Mucosa of stomach (tissue), 1 donor: ENCODE results near the gene SOX6.

Experiments
- H3K27me3 ChIP-seq: one replicate; pipeline ENCODE4 v1.7.0; 2013; ENCODE audit warnings: mild to moderate bottlenecking, low read length; ENCODE audit not compliant: control insufficient read depth, insufficient read depth
- H3K36me3 ChIP-seq: one replicate; pipeline ENCODE4 v1.7.0; 2013; ENCODE audit warnings: low read length; ENCODE audit not compliant: control insufficient read depth, insufficient read depth
- H3K4me1 ChIP-seq: one replicate; pipeline ENCODE4 v1.7.0; 2013; ENCODE audit warnings: mild to moderate bottlenecking, low read length; ENCODE audit not compliant: control insufficient read depth, insufficient read depth
- H3K4me3 ChIP-seq: one replicate; pipeline ENCODE4 v1.7.0; 2013; ENCODE audit warnings: low read length
- H3K9ac ChIP-seq: one replicate; pipeline ENCODE4 v1.7.0; 2013; ENCODE audit warnings: mild to moderate bottlenecking, low read length, moderate library complexity
- H3K9me3 ChIP-seq: one replicate; pipeline ENCODE4 v1.7.0; 2013; ENCODE audit warnings: mild to moderate bottlenecking, low read length, moderate library complexity; ENCODE audit not compliant: control insufficient read depth
- donor health status: Pancreatic carcinoma.

The SOX6 gene

DNA sequence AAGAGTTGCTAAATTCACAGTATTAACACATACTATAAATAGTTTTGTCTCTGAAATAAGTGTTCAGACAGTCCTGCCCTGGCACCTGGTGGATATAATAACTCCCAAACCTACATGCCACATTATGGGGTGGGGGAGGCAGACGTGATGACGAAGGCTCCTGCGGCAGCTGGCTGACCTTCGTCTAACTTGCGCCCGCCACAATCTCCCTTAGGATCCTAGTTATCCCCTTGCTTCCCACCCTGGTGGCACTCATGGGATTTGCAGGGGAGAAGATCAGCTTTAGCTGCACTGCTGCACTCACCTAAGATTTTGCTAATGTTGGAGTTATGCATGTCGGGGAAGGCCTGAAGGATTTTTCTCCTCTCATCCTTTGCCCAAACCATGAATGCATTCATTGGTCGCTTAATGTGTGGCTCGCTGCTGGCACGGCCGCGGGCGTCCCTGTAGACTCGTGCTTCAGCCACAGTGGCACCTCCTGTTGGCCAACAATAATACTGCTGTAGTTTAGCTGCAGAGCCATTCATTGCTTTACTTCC lies 367.6 kb downstream of the SOX6 start:
- H3K36me3 ChIP-seq, result no peaks in the 10 kb centered on the region
- H3K4me3 ChIP-seq, result no peak overlapping the region
- H3K9ac ChIP-seq, result no peak overlapping the region
- no peaks in the 10 kb centered on the region for H3K27me3 ChIP-seq
- no peaks in the 10 kb centered on the region for H3K9me3 ChIP-seq
- H3K4me1 ChIP-seq, result peaks cover 16% of the 10 kb centered on the region

DNA sequence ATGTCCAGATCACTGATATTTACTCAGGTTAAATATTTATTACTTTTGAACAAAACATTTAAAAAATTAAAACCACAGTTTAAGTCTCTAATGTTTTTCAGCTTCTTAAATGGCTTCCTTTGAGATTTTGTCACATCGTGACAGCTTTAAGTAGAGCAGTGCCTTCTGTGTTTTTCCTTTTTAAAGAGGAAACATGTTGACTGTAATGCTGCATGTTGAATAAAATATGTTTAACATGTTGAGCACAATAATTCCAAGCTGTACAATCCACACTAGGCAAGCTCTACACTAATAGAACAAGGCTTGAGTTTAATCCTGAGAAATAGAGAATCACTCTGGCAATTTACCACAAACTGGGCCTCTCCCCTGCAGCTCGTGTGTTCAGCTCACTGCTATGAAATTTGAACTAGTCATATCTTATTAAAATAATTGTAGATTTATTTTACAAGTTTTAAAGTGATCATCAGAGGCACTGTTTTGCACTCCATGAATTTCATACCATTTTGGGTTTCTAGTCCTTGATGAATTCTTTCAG lies 368.3 kb downstream of the SOX6 start:
- Histone ChIP-seq H3K36me3 (no peaks in the 10 kb centered on the region), H3K27me3 (no peaks in the 10 kb centered on the region), H3K9ac (no peak overlapping the region), H3K4me3 (no peak overlapping the region), H3K9me3 (no peaks in the 10 kb centered on the region), H3K4me1 (peaks cover 16% of the 10 kb centered on the region)

DNA sequence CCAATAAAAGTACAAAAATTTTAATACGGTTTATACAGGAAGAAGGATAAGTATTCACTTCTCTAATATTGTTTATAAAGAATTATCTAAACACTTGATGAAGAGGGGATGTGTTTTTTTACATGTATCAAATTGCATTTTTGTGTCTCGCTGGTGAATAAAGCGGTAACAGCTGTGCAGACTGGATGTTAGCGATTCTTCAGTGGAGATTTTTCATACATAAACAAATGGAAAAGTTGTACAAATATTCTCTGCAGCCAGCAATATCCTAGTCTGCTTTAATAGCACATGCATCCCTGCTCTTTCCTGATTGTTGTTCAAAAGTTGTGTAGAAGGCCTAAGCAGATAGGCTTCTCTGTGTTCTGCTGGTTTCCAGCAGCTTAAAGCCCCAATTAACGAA lies 369.3 kb downstream of the SOX6 start:
- peaks cover 16% of the 10 kb centered on the region for H3K4me1 ChIP-seq
- H3K36me3 ChIP-seq, result no peaks in the 10 kb centered on the region
- H3K9me3 ChIP-seq, result no peaks in the 10 kb centered on the region
- no peak overlapping the region for H3K9ac ChIP-seq
- H3K27me3 ChIP-seq, result no peaks in the 10 kb centered on the region
- no peak overlapping the region for H3K4me3 ChIP-seq

DNA sequence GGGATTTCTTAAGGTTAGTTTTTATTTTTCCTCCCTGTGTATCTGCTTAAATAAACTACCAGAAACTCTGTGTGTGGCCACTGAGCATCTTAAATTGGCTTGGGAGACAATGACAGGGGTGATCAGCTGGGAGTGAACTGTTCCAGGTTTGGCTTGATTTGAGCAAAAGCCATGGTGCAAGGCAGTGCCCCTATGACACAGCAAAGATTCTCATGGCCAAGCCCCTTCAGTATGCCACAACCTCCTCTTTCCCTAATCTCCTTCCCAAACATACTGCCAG lies 370.5 kb downstream of the SOX6 start:
- Histone ChIP-seq H3K4me3 (no peak overlapping the region), H3K36me3 (no peaks in the 10 kb centered on the region), H3K9ac (no peak overlapping the region), H3K4me1 (peaks cover 10% of the 10 kb centered on the region), H3K27me3 (no peaks in the 10 kb centered on the region), H3K9me3 (no peaks in the 10 kb centered on the region)

DNA sequence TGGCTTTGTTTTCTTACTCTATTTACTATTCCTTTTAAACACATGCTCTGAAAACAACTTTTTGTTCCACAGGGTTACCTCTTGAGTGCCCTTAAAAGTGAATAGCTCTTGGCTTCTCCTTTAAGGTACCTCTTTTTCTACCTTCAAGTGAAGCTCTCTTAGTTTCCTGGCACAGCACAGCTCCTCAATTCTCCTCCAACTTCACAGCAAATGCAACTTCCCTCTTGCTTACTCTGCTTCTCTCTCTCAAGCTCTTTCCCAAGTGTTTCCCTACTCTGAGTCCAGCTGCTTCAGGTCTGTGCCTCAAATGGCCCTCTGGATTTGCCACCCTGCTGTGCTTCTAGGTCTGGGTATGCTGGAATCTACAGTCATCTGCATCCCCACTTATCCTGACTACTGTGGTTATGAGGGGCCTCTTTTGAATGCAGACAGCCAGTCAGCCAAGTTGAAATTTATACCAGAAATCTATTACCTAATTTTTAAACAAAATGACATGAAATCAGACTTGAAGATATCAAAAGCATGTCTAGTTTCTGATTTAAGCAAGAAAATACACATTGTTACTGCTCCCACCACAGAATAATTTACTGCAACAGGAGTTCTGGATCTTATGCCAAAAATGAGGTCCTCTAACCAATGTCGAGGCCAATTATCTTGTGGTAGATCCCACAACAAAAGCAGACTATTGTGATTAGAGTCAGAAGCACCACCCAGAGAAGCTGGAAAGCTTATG lies 371.1 kb downstream of the SOX6 start:
- H3K9ac ChIP-seq, result no peak overlapping the region

DNA sequence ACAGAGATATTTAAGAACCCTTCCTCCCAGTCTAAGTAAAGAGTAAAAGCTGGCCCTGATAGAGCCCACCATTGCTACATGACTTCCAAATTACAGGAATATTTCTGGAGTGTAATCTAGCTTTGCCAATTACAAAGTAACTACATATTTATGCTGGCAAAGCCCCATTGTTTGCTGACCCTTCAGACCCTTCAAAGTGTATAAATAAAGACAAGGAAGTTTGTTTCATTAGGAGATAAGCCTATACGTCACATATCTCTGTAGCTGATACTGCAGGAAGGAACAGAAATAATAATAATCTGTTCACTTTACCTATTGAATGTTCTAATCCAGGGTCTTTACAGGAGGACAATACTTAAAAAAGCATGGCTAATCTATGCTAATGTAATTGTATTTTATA lies 375.1 kb downstream of the SOX6 start:
- Histone ChIP-seq H3K9ac (no peak overlapping the region), H3K36me3 (no peaks in the 10 kb centered on the region), H3K27me3 (no peaks in the 10 kb centered on the region), H3K4me3 (no peak overlapping the region), H3K4me1 (peaks cover 7% of the 10 kb centered on the region), H3K9me3 (no peaks in the 10 kb centered on the region)

More for the DNA sequence above, 371.1 kb downstream of the SOX6 start:
- no peaks in the 10 kb centered on the region for H3K9me3 ChIP-seq
- H3K36me3 ChIP-seq, result no peaks in the 10 kb centered on the region
- peaks cover 11% of the 10 kb centered on the region for H3K4me1 ChIP-seq
- H3K4me3 ChIP-seq, result no peak overlapping the region
- H3K27me3 ChIP-seq, result no peaks in the 10 kb centered on the region

DNA sequence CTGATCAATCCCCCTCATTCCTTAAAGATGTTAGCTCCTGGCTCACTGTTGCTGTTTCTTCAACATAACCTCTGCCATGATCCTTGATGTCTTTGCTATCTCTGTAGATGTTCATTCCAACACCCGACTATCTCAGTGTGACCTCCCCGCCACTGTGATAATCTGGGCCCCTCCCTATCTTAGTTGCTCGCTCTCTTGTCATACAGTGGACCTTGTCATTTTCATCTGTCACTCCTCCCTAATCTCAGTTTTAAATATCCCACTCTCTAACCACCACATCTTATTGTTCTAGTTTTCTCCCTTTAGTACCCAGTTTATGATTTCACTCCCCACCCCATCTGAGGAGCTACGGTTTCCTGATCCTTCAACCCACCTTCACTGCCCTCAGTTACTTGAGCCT lies 379.2 kb downstream of the SOX6 start:
- Histone ChIP-seq H3K9ac (no peak overlapping the region), H3K9me3 (no peaks in the 10 kb centered on the region), H3K4me1 (peaks cover 7% of the 10 kb centered on the region), H3K27me3 (no peaks in the 10 kb centered on the region), H3K4me3 (no peak overlapping the region), H3K36me3 (no peaks in the 10 kb centered on the region)

DNA sequence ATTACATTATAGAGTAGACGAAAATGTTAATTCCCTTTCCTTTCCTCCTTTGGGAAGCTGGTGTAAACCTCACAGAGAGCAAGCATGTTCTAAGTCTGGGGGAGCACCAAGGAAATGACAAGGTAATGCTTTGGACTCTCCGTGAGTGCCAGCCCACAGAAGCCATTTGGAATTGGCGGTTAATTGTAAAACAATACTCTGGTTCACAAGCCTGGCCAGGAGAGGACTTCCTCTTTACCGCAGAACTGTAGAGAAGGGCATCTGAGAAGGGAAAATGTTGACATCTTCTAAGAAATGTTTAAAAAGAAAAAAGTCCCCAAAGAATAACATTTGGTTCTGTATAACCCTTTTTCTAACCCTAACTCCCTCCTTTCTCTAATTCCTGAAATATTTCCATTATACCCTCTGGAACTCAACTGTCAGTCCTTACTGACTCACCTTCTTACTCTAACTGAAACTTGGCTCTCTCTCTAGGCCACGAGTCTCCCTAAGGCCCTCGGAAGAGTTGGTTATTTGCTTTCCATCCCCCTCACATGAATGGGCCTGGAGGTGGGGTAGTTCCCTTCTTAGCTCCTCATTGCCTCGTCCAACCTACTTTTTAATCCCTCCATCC lies 379.8 kb downstream of the SOX6 start:
- H3K27me3 ChIP-seq, result no peaks in the 10 kb centered on the region
- H3K36me3 ChIP-seq, result no peaks in the 10 kb centered on the region
- no peaks in the 10 kb centered on the region for H3K9me3 ChIP-seq
- H3K4me3 ChIP-seq, result no peak overlapping the region
- no peak overlapping the region for H3K9ac ChIP-seq
- peaks cover 7% of the 10 kb centered on the region for H3K4me1 ChIP-seq

DNA sequence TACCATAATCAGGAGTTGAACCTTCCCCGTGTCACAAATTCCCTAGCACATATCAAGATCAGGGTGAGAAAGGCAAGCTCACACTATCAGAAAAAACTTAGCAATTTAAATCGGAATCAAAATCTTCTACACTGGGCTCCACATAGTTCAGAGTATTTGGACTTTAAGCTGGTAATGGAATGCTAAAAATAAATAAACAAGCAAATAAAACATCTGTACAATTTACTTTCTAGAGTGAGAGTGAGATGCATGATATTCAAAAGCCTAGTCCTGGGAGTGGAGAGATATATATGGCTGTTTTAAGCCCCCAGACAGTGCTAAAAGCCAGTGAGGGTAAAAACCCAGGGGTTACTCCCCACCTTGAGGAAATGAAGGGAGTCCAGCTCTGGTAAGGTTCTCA lies 380.6 kb downstream of the SOX6 start:
- Histone ChIP-seq H3K27me3 (no peaks in the 10 kb centered on the region), H3K36me3 (no peaks in the 10 kb centered on the region)

DNA sequence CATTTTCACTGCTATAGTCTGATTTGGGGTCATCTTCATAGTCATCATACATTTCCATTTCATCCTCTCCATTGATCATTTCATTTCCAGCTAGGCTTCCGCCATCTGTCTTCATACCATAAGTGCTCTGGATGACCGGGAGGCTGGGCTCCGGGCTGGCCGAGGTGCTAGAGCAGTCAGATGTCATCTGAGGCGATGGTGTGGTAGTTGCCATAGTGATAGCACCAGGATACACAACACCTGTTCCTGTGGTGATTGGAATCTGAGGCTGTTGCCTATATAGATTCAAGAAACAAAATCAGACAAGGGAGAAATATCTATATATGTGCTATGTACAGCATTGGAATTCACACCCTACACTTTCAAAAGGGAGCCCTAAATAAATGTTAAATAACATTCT lies 383.5 kb downstream of the SOX6 start:
- H3K36me3 ChIP-seq, result no peaks in the 10 kb centered on the region
- no peaks in the 10 kb centered on the region for H3K27me3 ChIP-seq
- no peak overlapping the region for H3K9ac ChIP-seq
- H3K4me1 ChIP-seq, result peaks cover 28% of the 10 kb centered on the region
- no peaks in the 10 kb centered on the region for H3K9me3 ChIP-seq
- no peak overlapping the region for H3K4me3 ChIP-seq

More for the DNA sequence above, 380.6 kb downstream of the SOX6 start:
- Histone ChIP-seq H3K4me3 (no peak overlapping the region), H3K4me1 (peaks cover 2% of the 10 kb centered on the region), H3K9me3 (no peaks in the 10 kb centered on the region), H3K9ac (no peak overlapping the region)

DNA sequence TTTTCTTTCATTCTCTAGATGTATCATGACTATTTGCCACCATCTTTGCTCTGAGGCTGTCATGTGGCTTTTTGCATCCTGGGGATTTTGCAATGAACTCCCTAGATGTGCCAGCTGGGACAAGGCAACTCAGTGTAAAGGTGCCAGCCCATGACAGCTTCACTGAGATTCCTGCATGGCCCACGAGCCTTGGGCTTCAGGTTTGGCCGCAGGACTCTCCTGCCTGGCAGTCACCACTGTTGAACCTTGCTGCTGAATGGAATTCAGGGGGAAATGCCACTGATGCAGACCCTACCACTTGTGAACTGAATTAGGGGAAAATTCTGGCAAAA lies 385.2 kb downstream of the SOX6 start:
- Histone ChIP-seq H3K9me3 (no peaks in the 10 kb centered on the region), H3K36me3 (no peaks in the 10 kb centered on the region), H3K4me3 (no peak overlapping the region), H3K9ac (no peak overlapping the region), H3K27me3 (no peaks in the 10 kb centered on the region), H3K4me1 (peaks cover 39% of the 10 kb centered on the region)

DNA sequence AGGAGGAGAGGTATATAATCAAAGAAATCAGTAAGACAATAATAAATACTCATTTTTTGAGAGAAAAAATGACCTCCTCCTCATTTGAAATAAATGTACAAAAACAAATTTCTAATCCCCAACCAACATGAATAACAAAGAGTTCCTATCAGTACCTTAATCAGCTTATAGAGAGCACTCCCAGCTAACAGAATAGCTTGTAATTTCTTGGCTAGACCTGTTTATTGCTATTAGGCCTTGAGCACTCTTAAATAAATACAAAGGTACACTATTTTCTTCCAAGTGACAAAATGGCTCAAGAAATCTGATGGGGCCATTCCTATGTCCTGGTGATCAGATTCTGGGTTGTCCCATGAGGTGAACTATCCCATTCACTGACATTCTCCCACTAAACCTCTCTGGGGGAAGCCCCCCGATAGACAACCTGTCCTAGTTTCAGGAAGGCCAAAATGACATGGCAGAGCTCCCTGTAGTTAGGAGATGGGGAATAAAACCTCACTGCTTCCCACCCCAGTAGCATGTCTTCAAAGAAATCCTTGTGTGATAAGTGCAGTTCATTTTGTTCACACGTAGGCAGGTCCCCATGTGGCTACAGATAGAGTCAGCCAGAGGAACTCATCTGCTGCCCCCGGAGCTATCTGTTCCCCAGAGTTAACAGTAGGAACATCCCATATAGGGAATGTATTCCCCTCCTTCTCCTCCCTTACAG lies 385.7 kb downstream of the SOX6 start:
- H3K9me3 ChIP-seq, result no peaks in the 10 kb centered on the region
- H3K27me3 ChIP-seq, result no peaks in the 10 kb centered on the region
- H3K36me3 ChIP-seq, result no peaks in the 10 kb centered on the region
- peaks cover 44% of the 10 kb centered on the region for H3K4me1 ChIP-seq
- no peak overlapping the region for H3K9ac ChIP-seq
- no peak overlapping the region for H3K4me3 ChIP-seq
